Stimulated activated CD4-positive, alpha-beta T cell treated with anti-CD3 and anti-CD28 coated beads, Interleukin-1b, Interleukin-23, amount 100 ng/mL, for 1 hour (primary cell): Measurements from ENCODE around the gene CAMK1G.

Experiments
- DNase-seq, 2 donors: peaks; one replicate each; pipeline ENCODE4 v3.0.0-alpha.2; 2020; ENCODE audit warnings: low read depth in 2 of 2

CAMK1G gene

DNA sequence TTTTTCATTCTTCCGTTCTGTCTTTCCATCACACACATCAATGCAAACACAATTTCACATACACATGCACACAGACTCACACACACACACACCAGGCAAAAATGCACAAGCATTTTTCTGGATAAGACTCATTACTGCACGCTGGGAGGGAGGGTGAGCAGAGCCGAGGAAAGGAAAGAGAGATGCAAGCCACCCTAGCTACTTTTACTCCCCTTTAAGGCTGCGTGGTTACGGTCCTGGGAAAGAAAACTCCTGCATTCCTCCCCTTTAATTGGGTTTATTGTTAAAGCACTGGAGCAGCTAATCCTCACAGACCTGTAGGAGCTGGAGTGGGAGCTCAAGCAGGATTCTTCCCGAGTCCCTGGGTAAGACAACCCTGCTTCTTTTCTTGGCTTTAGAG, at the start of gene CAMK1G:
TSS of gene CAMK1G (plus strand) at position 307 of the 400 bp plus-strand sequence. CDS start 11,270 bp downstream, outside the sequence.
- DNase-seq: no peak

DNA sequence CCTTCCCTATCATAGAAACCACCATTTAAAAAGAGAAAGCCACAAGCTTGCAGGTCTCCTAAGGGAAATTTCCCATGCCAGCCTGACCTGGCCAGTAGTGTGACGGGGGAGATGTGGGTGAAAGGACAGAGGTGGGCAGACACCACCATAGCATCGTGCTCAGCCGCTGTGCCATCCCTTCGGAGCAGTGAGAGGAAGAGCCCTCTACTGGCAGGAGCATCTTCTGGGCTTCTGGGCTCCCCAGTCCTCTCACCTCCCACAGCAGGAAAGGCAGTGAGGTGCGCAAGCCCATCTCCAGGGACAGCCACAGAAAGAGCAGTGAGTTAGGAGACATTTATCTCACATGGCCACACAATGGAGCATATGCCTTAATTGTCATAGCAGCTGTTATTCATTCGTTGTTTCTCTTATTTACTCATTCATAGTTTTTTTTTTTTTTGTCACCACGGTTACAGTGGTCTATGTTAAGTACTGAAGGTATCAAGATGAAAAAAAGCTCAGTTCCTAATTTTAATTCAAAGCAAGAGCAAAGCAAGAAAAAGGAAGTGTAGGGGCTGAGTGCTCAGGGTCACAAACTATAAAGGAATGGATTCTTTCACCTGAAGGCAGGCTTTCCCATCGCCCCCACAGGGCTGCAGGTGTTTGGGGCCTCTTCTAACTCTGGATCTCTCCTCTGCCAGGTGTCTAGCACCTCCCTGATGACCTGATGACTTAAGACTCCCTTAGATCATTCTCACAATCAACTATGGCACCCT, 48.8 kb upstream of the CAMK1G start:
- no peak for DNase-seq

DNA sequence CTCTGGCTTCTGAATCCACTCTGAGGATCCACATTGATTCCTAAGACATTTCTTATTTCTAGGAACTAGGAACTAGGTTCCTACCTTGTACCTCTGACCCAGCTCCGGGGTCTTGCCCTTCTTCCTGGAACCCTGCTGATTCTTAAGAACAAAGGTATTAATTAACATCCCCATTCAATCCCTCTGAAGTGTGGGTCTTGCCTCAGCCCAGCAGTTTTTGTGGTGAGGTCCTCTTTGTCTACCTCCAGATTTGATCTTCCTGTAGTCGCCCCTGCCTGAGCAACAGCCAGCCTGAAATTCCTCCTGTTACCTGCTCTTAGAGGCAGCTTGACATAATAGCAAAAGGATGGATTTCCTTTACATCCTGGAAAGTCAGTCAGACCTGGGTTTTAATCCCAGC, 46.7 kb upstream of the CAMK1G start:
- no peak for DNase-seq

DNA sequence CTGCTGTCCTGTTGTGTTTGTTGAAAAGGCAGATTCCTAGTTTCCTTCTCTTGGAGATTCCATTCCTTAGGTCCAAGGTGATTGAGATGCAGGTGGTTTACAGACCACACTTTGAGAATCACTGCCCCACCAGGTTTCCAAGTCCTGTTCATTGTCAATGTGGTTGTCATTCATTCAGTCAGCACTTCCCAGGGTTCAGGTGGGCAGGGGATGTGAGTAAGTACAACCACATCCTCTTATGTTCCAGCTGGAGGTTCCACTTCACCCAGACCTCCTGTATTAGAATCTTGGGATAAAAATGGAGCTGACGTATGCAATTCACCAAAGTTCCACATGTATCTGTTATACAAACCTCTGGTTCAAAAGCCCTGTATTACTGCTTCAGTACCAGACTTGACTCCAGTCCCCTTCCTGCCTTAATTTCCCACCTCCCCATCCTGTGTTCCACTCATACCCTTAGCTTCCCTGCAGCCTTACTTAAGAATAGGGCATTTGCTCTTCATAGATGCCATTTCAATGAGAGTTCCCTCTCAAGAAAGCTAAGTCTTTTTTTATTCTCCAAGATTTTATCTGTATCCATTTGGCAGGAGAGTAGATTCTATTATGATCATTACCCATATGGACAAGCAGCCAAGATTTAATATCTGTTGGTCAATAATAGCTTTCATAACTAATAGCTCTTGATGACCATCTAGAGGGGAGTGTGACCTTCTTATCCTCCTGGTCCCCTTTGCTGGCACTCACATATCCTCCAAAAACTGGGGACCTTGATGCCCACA, 46.0 kb upstream of the CAMK1G start:
- no peak for DNase-seq

DNA sequence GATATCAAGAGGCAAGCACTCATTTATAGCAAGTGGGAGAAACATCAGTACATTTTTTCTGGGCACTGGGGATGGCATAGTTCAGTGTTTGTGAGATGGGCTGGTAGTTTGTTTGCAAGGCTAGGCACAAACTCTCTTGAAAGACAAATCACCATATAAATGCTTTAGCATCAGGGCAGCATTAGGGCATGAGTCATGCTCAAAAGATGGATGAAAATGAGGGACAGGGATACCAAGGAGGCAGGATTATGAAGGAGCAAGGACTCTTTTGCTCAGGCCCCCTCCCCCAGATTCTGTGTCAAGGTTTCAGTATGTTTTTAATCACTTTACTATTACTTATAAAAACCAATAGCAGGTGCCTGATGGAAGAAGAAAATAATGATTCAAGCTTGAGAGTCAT, 43.9 kb upstream of the CAMK1G start:
- DNase-seq: no peak

DNA sequence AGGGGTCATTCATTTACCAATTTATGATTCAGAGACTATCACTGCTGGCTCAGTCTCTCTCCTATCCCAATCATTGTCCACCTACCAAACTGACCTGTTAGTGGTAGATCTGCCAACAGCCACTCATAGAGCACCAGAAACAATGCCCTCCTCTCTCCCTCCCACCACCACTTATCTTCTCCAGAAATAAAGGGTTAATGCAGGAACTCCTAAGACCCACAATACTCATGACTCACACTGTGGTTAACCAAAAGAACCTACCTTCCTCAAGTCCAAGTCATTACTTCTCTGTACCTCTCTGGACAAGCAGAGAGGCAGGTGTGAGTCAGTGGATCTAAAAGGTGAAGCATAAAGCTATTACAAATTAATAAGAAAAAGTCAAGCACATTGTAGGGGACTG, 40.9 kb upstream of the CAMK1G start:
- no peak for DNase-seq

DNA sequence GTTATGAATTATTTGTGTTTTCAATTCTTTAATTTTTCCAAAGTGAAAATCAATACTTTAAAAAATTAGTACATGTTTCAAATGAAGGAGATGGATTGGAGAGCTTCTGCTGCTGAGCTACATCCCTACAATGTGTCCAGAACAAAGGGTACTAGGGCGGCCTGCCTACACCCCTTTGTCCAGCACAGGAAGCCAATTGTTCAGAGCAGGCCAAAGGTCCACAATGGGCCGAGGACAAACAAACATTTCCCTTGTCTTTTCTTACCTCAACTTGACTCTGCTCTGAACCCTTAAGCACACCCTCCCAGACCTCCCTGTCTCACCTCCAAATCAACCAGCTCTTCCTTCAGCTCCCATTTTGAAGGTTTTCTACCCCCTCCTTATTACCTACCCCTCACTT, 39.4 kb upstream of the CAMK1G start:
- DNase-seq: no peak

DNA sequence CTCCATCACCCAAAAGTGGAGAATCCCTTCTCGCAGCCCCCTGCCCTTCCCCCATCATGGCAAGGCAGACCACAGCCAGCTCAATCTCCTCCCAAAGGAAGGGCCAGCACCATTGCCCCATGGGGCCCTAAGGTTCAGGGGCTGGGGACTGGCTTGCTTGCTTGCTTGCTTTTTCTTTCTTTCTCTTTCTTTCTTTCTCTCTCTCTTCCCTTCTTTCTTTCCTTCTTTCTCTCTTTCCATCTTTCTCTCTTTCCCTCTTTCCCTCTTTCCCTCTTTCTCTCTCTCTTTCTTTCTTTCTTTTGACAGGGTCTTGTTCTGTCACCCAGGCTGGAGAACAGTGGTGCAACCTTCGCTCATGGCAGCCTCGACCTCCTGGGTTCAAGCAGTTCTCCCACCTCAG, 38.1 kb upstream of the CAMK1G start:
- no peak for DNase-seq

DNA sequence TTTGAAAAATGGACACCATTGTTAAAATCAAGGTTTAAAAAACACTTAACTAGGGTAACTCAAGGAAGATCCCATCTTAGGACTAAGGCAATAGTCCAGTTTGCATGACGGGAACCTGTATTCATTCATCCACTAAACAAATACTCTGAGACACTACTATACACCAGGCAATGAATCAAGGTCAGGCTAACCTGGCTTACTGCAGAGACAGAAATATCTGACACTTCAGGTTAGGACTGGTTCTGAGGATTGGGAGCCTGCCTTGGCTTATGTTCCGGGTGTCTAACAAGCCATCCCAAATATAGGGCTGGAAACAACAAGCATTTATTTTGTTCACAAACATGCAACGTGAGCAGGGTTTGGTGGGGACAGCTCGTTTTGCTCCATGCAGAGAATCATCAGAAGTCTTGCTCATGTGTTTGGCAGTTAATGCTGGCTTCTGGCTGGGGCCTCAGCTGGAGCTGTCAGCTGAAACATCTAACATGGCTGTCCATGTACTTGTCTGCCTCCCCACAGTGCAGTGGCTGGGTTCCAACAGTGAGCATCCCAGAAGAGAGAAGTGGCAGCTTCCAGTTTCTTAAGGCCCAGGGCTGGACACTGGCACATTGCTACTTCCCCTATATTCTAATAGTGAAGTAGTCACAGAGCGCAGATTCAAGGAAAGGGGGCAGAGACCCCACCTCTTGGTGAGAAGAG, 37.0 kb upstream of the CAMK1G start:
- DNase-seq: no peak

DNA sequence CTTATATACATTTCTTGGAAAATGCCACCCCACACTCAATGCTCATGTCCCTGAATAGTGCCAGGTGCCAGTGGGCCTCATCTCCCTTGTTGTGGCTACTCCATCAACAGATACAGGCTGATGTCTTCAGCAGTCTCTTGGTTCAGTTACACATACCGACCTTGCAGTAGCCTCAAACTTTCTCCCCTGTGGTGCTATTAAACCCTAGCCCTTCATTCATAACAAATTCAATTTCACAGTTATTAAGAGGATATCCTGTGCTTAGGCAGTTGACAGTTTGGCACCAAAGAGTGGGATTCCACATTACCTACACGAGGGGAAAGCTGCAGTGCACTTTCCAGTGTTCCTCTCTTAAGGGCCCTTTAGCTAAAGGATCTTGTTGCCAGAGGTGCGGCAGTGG, 35.9 kb upstream of the CAMK1G start:
- DNase-seq: no peak

DNA sequence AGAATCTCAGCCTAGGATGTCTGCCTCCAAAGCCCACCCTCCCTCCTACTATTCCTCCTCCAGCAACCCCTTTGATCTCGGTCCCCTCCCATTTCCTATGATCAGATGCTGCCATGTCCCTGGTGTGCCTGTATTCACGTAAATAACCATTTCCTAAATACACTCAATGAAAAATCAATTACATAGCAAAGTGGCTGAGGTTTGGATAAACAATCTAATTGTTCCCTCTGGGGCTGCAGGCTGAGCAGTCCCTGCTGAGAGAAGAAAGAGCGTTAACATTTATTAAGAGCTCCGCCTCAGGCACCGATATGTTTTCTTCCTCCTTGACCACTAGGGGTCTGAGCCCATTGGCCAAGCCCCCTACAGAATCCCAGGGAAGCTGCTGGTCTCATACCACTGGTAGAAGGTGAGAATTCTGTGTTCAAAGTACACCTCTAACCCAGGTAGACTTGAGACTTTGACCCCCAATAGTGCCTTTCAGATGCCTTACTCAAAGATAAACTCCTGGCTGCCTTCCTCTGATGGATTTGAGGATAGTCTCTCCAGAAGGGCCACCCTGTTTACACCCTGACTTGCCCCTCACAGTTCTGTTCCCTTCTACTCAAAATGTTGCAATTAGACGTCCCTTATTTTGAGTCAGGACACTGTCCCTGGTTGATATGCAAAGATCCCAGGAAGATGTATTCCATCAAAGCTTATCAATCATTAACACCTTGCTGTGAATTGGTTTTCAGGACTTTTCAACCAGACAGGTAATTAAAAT, 33.9 kb upstream of the CAMK1G start:
- DNase-seq: no peak

DNA sequence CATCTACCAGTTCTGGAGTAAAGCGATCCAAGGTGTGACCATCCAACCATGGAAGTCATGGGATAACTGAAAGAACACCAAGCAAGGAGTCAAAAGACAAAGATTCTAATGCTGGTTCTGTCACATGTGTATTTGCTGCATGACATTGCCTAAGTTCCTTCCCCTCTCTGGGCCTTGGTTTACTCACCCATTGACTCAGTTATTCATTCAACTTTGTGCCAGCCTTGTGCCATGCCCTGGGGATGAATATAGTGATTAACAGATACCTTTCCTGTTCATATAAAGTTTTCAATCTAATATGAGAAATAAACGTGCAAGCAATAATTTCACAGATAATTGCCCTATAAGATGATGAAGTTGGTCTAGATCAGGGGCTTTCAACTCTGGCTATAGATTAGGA, 33.0 kb upstream of the CAMK1G start:
- no peak for DNase-seq

DNA sequence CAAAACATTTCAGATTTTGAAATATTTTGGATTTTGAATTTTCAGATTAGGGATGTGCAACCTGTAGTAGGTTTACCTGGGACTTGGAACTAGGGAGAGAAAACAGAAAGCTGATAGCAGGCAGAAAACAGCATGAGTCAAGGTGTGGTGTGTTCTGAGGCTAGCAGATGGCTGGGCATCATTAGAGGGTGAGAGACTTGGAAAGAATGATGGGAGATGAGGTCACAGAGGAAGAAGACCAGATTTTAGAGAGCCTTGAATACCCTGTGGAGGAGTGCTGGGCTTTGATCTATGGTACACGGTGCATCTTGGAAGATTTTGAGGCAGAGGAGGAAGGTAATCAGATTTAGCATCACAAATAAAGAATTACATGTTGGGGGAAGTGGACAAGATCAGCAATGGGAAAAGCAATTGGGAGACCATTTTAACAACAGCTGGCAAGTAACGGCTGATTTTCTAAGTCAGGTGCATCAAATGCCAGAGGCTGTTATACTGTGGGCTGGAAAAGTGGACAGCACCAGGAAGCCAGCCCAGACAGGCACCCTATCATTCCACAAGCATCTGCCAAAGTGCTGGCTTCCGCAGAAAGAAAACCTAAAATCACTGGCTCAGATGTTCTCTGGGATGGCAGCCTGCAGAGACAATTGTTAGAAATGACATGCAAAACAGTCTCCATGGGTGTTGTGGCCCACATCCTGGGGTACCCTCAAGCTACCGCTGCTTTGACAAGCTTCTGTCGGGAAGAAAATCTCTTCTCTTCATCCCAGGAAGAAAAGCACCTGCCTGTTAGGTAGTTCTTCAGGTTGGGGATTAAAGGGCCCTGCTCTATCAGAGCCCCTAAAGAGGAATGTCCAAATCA, 30.9 kb upstream of the CAMK1G start:
- no peak for DNase-seq

DNA sequence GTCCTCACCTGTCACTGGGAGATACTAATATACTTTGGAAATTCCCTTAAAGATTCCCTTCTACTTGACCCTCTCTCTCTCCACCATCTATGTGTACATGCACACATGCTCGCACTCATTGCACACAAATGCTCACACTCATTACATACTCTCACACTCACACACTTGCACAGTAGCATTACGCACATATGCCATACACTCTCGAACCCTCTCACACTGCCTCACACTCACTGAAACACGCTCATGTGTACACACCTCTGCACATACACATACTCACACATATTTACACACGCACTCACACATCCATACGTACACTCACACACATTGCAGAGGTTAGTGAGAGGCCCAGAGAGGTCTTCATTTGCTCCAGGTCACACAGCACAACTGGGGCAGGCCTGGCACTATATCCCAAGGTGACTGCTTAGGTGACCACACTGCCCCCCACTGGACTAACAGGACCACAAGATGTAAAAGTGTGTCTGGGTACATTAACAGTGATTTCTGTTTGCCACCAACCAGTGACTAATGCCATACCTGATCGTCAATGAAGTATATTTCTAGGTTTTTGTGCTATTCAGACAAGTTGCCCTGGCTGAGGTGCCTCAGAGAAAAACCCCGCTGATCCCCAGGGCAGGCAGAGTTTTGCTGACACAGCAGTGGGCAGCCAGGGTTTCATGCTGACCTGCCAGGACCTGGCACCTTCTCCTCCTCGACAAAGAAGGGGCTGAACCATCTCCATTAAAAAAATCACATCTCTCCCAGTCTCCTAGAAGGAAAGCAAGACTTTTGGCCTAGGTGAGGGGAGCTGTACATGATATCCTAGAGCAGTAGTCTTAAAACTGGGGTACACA, 28.5 kb upstream of the CAMK1G start:
- no peak for DNase-seq

DNA sequence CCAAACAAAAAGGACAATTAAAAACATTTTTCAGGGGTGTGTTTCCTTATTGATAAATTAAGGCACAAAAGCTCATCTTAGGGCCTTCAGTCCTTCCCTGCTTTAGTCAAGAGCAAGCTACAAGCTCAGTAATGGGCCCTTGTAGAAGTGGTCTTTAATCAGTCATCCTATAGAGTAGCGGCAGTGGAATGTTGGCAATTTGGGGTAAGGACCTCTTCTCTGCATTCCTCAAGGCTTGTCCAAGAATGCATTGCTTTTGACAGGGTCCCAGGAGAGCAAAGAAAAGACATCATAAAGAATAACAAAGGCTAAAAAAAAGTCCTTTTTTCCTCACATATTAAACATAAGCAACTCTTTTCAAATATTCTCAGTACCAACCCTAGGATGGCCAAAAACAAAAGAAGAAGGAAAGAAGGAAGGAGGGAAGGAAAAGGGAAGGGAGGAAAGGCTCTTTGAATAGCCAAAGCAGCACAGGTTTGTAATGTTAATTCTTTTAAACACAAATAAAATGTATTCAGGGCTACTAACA, 27.3 kb upstream of the CAMK1G start:
- DNase-seq: no peak

DNA sequence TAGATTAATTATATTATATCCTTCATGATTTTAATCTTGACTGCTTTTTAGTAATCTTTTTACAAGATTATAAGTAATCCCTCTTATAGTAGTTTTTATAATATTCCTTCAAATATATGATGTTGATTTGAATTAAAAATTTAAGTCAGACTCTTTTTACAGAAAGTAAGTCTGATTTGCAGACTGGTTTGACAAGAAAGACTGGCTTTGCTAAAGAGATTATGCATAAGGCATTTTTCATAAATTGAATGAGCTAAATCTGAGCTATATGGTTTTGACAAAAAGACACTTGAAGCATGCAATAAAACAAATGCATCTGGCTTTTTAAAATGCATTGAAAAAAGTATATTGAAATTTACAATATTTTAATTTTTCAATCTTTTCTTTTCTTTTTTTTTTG, 26.3 kb upstream of the CAMK1G start:
- DNase-seq: no peak

DNA sequence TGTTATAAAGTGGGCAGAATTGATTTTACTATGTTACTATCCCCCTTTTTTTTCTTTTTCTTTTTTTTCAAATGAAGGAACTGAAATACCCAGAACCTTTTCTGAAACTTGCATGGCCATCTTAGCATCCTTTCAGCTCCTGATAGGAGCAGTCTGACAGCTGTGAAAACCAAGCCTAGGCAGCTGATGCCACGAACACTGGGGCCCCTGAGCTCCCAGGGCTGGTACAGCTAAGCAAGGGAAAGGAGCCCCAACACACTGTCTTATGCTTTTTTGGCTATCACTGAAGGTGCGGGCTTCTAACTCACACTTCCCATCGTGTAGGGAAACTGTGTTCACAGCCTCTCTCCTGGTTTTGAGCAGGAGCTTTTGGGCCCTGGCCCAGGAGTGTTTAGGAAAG, 23.0 kb upstream of the CAMK1G start:
- no peak for DNase-seq

DNA sequence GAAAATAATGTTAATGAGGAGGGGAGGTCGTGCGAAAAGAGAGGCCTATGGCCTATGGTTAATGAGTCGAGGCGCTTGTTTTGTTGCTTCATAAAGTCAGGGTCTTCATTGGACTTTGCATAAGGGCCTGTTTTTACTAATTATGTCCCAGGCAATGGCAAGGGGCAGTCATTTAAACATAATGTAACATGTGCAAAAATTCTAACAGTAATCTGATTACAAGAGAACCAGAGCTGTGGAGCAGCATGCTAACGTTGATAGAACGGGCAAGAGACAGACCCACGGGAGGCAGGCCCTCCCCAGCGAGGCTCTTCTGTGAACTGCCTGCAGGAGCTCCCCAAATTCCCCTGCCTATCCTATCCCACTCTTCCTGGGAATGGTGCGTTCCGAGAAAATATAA, 22.6 kb upstream of the CAMK1G start:
- no peak for DNase-seq

DNA sequence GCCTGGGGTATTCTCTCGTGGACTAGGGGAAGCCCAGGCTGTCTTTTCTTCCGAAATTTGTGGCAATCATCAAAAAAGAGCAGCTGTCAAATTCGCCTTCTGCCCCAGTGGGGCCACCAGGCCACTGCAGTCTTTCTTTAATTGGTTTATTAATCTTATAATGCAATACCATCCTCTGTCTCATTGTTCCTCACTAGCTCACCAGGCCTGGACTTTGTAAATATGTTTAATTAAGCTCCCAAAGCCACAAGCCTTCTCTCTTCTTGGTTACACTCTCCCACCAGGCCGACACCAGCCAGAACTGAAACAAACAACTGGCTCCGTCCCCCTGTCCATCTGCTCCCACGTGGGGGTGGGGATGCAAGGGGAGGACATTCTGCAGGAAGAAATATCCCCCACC, 22.0 kb upstream of the CAMK1G start:
- no peak for DNase-seq

DNA sequence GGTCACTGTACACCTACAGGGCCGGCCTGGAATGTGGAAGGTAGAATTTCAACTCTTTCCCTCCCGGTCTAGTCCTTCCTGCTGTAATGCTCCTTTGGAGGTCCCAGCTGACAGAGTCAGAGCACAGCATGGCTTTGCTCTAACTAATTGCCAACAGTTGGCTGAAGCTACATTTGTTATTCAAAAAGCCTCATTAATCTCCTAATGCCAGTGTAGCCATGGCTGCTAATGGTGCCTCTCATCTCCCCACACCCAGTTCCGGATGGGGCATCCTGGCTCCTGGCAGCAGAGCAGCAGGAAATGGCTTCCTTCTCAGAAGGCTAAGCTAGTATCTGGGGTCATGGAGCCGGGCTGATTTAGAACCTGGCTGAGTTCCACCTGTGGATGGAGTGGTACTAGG, 18.7 kb upstream of the CAMK1G start:
- DNase-seq: no peak
